A204.1 (cell line): Measurements from ENCODE around the gene ATXN2.
"Not testable (repeated sequence)": the region's sequence is repeated elsewhere in the genome, so short reads cannot be mapped to it uniquely, and the experiment has no call there.

Experiments used
- FAIRE-seq: peaks from 2 replicates; lab custom pipeline; 2012; peaks lifted over from hg19 to GRCh38; lab: Jason Lieb, UNC

ATXN2 gene

GRCh38 chr12:111413442-111414086 is 185.6 kb downstream of the ATXN2 start:
- no peak for FAIRE-seq

DNA sequence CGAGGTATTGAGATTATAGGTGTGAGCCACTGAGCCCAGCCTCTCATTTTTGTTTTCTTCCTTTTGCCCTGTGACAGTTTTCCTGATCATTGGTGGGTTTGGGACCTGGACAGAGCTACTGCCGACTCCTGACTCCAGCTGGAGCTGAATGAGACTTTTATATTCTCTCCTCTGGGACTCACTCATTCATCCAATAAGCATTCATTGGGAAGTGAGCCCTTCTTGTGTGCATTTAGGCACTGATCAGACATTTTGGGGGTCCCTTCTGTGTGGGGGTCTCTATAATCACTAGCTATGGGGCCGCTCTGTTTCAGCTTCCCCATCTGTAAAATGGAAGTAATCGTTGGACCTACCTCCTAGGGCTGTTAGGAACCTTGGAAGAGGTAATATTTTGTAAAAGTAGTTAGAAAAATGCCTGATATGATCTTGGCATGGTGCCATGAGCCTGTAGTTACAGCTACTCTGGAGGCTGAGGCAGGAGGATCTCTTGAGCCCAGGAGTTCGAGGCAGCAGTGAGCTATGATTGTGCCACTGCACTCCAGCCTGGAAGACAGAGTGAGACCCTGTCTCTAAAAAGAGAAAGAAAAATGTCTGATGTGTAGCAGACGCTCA is 186.2 kb downstream of the ATXN2 start:
- FAIRE-seq: no peak

DNA sequence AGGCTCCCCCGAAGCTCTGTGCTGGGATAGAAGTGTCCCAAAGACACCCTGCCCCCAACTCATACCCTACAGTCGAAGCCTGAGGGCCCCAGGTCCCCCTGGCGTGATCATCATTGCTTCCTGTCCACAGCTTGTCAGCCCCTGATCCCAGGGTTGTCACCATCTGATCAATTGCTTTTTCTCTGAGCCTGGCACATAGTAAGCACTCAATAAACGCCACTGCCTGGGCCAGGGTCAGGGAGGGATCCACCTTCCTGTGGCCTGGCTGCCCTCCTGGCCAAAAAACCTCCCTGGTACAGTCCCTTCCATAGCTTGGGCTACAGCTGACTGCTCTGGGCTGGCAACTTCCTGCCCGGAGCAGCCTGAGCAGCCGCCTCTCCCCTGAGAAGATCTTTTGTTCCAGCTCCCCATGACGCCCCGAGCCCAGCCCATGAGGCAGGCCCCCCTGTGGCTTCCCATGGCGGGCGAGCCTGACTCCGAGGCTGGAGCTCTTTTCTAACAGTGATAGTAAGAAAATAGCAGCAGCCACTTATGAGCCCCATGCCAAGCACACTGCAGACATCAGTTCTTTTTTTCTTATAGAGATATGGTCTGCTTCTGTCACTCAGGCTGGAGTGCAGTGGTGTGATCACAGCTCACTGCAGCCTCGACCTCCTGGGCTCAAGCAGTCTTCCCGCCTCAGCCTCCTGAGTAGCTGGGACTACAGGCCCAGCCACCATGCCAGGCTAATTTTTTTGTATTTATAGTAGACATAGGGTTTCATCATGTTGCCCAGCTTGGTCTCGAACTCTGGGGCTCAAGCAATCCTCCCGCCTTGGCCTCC is 186.9 kb downstream of the ATXN2 start:
- no peak for FAIRE-seq

DNA sequence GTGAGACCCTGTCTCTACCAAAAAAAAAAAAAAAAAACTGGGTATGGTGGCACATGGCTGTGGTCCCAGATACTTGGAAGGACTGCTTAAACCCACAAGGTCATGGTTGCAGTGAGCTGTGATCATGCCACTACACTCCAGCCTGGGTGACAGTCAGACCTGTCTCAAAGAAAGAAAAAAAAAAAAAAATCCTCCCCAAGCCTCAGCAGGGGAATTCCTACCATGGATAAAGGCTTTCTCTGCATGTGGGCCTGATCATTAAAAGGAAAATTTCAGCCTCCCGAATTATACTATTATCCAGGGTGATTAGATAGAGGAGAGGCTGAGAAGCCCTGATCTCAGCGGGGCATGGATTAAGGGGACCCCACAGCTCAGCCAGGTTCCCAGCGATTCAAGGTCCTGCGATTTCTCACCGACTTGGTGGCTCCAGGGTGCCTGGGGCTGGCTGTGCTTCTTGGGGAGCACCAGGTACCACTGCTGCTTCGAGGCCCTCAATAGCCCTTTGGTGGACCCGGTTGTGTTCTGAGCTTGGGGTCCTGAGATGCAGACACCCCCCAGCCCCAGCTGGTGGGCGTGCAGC is 187.8 kb downstream of the ATXN2 start:
- no peak for FAIRE-seq

GRCh38 chr12:111410431-111411184 is 188.5 kb downstream of the ATXN2 start:
- FAIRE-seq: no peak

- FAIRE-seq: no peak
These were observed 189.2 kb downstream of the ATXN2 start for GRCh38 chr12:111409780-111410430.

- FAIRE-seq: no peak
These were observed 189.7 kb downstream of the ATXN2 start for GRCh38 chr12:111409403-111409779.

DNA sequence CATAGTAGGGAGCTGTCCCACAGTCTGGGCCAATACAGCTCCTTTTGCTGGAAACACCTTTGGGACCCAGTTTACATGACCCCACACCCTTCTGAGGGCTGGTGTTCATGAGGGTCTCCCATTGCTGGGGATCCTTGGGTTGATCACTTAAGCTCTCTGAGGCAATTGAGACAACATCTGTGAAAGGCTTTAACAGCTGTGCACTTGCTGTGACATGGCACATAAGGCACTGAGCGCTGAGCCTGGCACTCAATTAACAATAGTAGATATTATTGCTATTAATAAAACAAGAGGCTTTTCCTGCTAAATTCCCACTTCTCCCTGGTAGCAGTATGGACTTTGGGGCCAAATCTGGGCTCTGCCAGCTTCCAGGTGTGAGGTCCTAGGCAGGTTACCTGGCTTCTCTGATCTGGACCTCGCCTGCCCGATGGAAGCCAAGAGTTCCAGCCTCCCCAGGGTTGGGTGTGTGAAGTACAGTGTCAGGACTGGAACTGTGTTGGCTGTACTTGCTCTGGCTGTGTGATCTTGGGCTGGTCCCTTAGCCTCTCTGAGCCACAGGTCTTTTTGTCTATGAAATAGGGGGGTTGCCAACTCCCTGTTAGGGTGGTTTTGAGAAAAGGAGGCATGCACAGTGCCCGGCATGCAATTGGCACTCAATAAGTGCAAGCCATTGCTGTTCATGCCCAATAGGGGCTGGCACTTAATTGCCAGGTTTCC is 190.3 kb downstream of the ATXN2 start:
- FAIRE-seq: no peak

DNA sequence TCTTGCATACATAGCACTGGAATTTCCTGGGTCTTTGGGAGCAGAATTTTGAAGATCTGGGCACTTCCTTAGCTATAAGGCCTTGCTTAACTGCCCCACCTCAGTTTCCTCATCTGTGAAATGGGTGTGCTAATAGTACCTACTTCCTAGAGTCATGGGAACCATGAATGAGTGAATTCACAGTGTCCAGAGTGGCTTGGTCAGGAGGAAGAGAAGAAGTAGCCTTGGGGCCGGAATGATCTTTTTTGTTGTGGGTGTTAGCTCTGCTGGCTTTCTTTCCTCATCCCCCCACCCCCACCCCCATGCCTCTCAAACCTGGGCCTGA is 191.0 kb downstream of the ATXN2 start:
- no peak for FAIRE-seq

DNA sequence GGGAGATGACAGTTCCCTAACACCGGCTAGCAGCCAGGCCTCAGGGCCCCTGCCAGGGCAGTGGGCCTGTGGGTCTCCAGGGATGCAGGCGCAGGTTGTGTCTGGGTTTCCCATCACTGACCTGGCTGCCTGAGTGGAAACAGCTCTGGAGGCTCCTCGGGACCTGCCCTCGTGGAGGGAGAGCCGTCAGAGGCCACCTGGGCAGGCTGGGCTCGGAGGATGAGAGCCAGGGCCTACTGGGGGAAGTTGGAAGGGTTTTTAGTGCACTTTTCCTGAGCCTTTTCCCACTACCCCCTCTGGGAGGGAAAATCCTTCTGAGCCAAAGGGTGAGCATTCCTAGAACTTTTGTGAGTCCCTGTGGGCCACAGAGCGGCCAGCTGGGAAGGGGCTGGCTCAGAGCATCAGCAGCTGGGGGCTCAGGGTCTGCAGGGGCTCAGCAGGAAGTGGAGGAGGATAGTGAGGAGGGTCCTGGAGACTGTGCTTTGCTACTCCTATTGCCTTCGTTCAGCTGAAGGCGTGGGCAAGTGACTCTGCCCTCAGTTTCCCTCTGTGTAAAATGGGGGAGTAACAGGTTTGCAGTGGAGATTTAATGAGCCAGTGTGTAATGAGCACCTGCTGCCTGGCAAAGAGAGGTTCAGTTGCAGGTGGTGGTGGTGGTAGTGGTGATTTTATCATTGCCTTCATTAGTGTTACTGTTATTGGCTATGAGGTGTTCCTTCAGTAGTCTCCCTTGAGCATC is 191.6 kb downstream of the ATXN2 start:
- FAIRE-seq: no peak

DNA sequence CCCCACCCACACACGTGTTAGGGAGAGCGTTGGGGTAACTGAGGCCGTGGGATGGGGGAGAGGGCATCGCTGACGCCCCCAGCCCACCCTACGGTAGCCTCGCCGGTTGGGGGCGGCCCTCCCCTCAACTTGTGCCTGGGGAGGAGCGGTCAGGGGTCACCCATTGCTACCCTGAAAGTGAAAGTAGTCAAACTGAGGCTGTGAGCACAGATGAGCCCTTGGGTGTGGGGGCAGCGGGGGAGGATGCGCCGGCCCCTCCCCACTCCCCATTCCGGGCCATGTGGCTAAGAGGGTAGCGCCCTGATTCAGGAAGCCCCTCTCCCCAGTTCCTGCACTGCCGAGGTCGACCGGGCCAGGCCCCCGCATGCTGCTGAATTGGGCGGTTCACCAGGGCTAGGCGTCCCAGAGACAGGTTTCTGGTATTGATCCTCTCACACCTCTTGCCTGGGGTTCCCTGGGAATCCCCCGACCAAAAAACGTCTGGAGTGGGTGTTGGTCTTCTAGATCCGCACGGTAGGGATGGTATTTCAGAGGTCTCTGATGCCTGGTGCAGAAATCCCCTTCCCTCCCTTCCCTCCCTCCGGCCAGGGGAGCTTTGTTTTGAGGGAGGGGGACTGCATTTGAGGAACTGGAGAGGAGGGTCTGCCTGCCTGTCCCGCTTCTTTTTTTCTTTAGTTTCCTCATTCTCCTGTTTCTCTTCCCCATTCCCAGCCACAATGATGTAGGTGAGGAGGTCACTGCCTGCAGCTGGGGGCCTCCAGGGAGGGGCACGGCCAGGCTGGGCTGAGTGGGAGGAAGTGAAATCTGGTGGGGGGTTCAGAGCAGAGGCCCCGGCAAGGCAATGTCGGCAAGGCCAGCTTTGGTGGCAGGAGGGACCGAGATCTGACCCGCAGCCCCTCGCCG is 192.4 kb downstream of the ATXN2 start:
- FAIRE-seq: no peak

DNA sequence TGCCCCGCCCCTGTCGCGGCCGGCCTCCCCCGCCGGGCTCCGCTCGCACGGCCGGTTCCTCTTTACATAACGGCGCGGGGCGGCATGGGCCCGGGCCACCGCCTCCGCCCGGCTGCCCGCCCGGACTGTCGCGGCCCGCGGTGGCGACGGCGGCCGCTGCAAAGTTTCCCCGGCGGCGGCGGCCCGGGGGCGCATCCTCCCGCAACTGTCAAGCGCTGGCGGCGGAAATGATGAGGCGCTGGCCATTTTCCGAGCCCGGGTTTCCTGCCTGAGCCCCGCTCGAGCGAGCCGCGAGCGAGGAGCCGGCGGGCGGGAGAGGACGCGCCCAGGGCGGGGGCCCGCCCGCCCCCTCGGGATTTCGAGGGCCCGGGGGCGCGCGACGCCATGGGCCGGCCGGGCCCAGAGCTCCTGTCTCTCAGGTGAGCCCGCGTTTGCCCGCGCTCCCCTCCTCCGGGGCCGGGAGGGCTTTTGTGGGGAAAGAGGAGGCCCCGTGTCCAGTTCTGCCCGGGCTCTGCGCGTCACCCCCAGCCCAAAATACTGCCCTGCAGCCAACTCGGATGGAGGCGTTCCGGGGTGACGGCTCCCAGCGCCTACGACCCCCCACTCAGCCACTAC is 193.1 kb downstream of the ATXN2 start, which contains the start of gene SH2B3:
TSS of gene SH2B3 (plus strand) at position 65 of the 615 bp plus-strand sequence. CDS start 12,223 bp downstream, outside the sequence.
- FAIRE-seq: no peak

DNA sequence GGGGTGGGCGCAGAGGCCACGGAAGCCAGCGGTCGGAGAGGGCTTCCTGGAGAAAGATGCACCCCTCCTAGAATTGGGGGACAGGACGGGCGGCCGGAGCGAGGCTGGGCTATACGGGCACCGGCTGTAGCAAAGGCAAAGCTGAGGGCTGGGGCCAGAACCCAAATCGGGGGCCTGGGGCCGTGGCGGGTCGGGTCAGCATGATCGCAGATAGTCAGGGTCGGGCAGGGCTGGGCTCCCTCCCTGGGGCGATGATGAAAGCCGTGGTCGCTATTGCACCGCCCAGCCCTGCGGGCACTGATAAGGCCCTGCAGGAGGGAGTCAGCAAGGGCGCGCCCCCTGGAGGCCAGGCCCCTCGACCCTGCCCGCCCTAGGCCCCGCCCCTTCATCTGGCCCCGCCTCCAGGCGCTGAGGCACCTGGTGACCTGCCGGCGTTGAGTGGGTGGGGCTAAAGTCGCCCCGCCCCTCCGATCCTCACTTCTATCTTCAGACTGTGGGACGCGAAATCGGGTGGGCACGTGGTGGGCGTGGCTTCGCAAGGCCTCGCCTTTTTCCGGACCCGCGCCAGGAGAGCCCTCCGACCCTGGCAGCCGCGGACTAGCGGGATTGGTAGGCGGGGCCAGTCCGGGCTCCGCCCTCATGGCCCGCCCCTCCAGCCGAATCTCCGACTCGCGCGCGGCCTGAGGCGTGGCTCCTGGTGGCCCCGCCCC is 193.8 kb downstream of the ATXN2 start:
- FAIRE-seq: no peak

DNA sequence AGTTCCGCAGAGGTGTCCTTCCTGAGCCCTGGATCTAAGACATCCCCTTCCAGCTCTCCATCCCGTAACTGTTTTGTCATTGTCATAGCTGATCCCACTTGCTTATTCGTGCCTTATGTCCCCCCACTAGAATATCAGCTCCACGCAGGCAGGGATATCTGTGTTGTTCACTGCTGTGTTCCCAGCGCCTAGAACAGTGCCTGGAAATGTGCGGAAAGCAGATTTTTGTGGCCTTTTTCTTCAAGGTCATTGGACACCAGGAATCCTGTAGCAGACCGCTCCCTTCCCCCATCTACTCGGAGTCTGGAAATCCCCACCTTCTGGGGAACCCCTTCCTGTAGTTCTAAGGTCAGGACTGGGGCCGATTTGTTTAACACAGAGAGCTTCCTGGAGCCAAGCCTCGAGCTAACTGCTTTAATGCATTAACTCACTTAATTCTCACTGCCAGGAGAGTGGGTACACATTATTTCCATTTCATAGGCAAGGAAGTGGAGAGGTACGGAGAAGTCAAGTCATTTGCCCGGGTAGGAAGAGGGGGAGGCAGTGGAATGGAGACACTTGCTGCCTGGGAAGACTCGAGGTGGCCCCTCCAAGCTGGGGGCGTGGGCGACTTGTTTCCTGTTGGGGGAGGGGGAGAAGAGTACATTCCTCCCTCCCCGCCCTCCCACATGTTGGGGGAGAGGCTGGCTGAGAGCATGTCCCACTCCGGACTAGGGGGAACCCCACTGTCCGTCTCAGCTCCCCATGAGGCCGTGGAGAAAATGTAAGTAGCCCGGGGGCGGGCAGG is 194.6 kb downstream of the ATXN2 start:
- FAIRE-seq: no peak

DNA sequence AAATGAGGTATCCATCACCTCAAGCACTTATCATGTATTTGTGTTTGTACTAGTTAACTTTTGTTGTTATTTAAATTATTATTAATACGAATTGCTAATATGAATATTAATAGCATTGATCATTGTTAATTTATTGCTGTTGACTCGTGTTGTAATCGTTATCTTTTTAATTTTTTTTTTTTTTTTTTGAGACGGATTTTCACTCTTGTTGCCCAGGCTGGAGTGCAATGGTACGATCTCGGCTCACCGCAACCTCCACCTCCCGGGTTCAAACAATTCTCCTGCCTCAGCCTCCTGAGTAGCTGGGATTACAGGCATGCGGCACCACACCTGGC is 196.7 kb downstream of the ATXN2 start:
- FAIRE-seq: not testable (repeated sequence)
